WTC11 (cell line): ENCODE data around the gene BAIAP2. TPM values are rescaled to one million over a fixed set of nuclear protein-coding genes. Genes with fewer than 3 reads are reported as not detected.

Source experiments
- ATAC-seq: fragments of 200-7000 bp; cut with Tn5 transposase; 2 replicates; pipeline ENCODE4 v1.10.0; 2021; ENCODE audit warnings: mild to moderate bottlenecking, moderate library complexity
- CTCF ChIA-PET: fragments of 300-600 bp; sonication (Branson Sonifier 250); formaldehyde crosslinking; loops from one replicate; lab custom pipeline; 2021; ENCODE audit warnings: antibody characterized with exemption; lab: Charles Lee
- POLR2A ChIA-PET: fragments of 350-600 bp; sonication (Branson Sonifier 250); formaldehyde crosslinking; loops from one replicate; lab custom pipeline; 2021; ENCODE audit warnings: antibody characterized with exemption; lab: Charles Lee
- DNase-seq: peaks from one replicate; pipeline ENCODE4 v3.0.0; 2021; ENCODE audit warnings: low spot score
- H3K27ac Mint-ChIP-seq: 2 replicates; pipeline ENCODE4 v1.8.0; 2021; ENCODE audit warnings: mixed read lengths
- H3K27me3 Mint-ChIP-seq: 2 replicates; pipeline ENCODE4 v1.8.0; 2021; ENCODE audit warnings: low read depth, mild to moderate bottlenecking, moderate library complexity, mixed read lengths
- H3K36me3 Mint-ChIP-seq: 2 replicates; pipeline ENCODE4 v1.8.0; 2021; ENCODE audit warnings: mixed read lengths
- H3K4me1 Mint-ChIP-seq: 2 replicates; pipeline ENCODE4 v1.8.0; 2022; ENCODE audit warnings: mixed read lengths
- H3K4me3 Mint-ChIP-seq: 2 replicates; pipeline ENCODE4 v1.8.0; 2021; ENCODE audit warnings: mild to moderate bottlenecking, moderate library complexity, mixed read lengths
- H3K9me3 Mint-ChIP-seq: 2 replicates; pipeline ENCODE4 v1.8.0; 2021; ENCODE audit warnings: mixed read lengths
- AFF4 ChIP-seq: sonication (generic); formaldehyde crosslinking; IDR thresholded peaks from 2 replicates; pipeline ENCODE4 v1.8.1; 2023; ENCODE audit warnings: mild to moderate bottlenecking, missing genetic modification reagents, borderline replicate concordance
- ATF1 ChIP-seq: sonication (generic); formaldehyde crosslinking; IDR thresholded peaks from 2 replicates; pipeline ENCODE4 v1.8.1; 2023; ENCODE audit warnings: mild to moderate bottlenecking, moderate library complexity, missing genetic modification reagents
- CTCF ChIP-seq: fragments of 200-600 bp; IDR thresholded peaks from 2 replicates; pipeline ENCODE4 v1.8.0; 2022; ENCODE audit warnings: antibody characterized with exemption
- ERG ChIP-seq: fragments of 250-450 bp; sonication (Bioruptor Pico); IDR thresholded peaks from 2 replicates; pipeline ENCODE4 v1.8.0; 2021; ENCODE audit warnings: mild to moderate bottlenecking
- ESRRA ChIP-seq: sonication (generic); formaldehyde crosslinking; IDR thresholded peaks from 2 replicates; pipeline ENCODE4 v1.8.1; 2022; ENCODE audit warnings: mild to moderate bottlenecking, missing genetic modification reagents, borderline replicate concordance
- ETV6 ChIP-seq: sonication (generic); formaldehyde crosslinking; IDR thresholded peaks from 2 replicates; pipeline ENCODE4 v1.8.1; 2022; ENCODE audit warnings: mild to moderate bottlenecking, missing genetic modification reagents
- FOXP4 ChIP-seq: sonication (generic); formaldehyde crosslinking; IDR thresholded peaks from 2 replicates; pipeline ENCODE4 v1.8.0; 2022; ENCODE audit warnings: mild to moderate bottlenecking, missing genetic modification reagents
- NFE2L1 ChIP-seq: sonication (generic); formaldehyde crosslinking; IDR thresholded peaks from 2 replicates; pipeline ENCODE4 v1.8.1; 2023; ENCODE audit warnings: missing genetic modification reagents
- NR2C2 ChIP-seq: sonication (generic); formaldehyde crosslinking; IDR thresholded peaks from 2 replicates; pipeline ENCODE4 v1.8.0; 2022; ENCODE audit warnings: mild to moderate bottlenecking, missing genetic modification reagents
- PREB ChIP-seq: sonication (generic); formaldehyde crosslinking; IDR thresholded peaks from 2 replicates; pipeline ENCODE4 v1.8.1; 2022; ENCODE audit warnings: mild to moderate bottlenecking, missing genetic modification reagents, moderate library complexity, borderline replicate concordance
- SOX15 ChIP-seq: fragments of 250-450 bp; sonication (Bioruptor Pico); IDR thresholded peaks from 2 replicates; pipeline ENCODE4 v1.9.0; 2021; ENCODE audit warnings: mild to moderate bottlenecking
- STAT6 ChIP-seq: sonication (generic); formaldehyde crosslinking; conservative IDR thresholded peaks from 2 replicates; pipeline ENCODE4 v1.8.1; 2023; ENCODE audit warnings: mild to moderate bottlenecking, low read depth, missing genetic modification reagents, moderate library complexity
- TEAD4 ChIP-seq: sonication (generic); formaldehyde crosslinking; IDR thresholded peaks from 2 replicates; pipeline ENCODE4 v1.8.0; 2022; ENCODE audit warnings: mild to moderate bottlenecking, missing genetic modification reagents
- USF1 ChIP-seq: sonication (generic); formaldehyde crosslinking; IDR thresholded peaks from 2 replicates; pipeline ENCODE4 v1.8.0; 2022; ENCODE audit warnings: mild to moderate bottlenecking, missing genetic modification reagents
- ZMAT4 ChIP-seq: fragments of 250-450 bp; sonication (Bioruptor Pico); IDR thresholded peaks from 2 replicates; pipeline ENCODE4 v1.9.0; 2021; ENCODE audit warnings: mild to moderate bottlenecking
- ZNF232 ChIP-seq: sonication (generic); formaldehyde crosslinking; IDR thresholded peaks from 2 replicates; pipeline ENCODE4 v1.8.0; 2022; ENCODE audit warnings: mild to moderate bottlenecking, missing genetic modification reagents
- ZNF671 ChIP-seq: fragments of 250-450 bp; sonication (Bioruptor Pico); IDR thresholded peaks from 2 replicates; pipeline ENCODE4 v1.8.0; 2021; ENCODE audit warnings: mild to moderate bottlenecking
- ZSCAN18 ChIP-seq: fragments of 250-450 bp; sonication (Bioruptor Pico); IDR thresholded peaks from 2 replicates; pipeline ENCODE4 v2.1.2; 2022; ENCODE audit warnings: mild to moderate bottlenecking, moderate library complexity
- total RNA-seq: library from RNA; stranded (reverse); gene quantifications from 3 replicates; pipeline ENCODE4 v1.2.3, GENCODE V29; 2021

Gene BAIAP2
- total RNA-seq, 1 experiment from 2014 or later, result 20.7 TPM

- peak; percentile 72 for DNase-seq
- ChIA-PET CTCF (interaction anchor here (0.7 to 1.7 kb wide), 13 partner anchors 9 to 63 kb away, joined by 3 to 11 read pairs (median 5); no protein-coding TSS in a partner anchor), POLR2A (no interaction called here)
- H3K4me1 Mint-ChIP-seq, result peaks cover 14% of the 10 kb centered on the region
- no peak for TF ChIP-seq STAT6 (CRISPR knock-in tag)
- TF ChIP-seq USF1 (CRISPR knock-in tag), result no peak
- no peak for TF ChIP-seq ERG (CRISPR knock-in tag)
- no peak for TF ChIP-seq NR2C2 (CRISPR knock-in tag)
- no peak for TF ChIP-seq ZNF232 (CRISPR knock-in tag)
- no peak for TF ChIP-seq ATF1 (CRISPR knock-in tag)
- peak; percentile 68 for TF ChIP-seq CTCF
- TF ChIP-seq, all 79 proteins: peak for 1
- peaks cover 10% of the 10 kb centered on the region for H3K27me3 Mint-ChIP-seq
- no peaks in the 10 kb centered on the region; the same call in 1 of the 2 replicates for H3K36me3 Mint-ChIP-seq
- H3K9me3 Mint-ChIP-seq, result no peaks in the 10 kb centered on the region
- peak overlapping the region; percentile 47; the same call in 1 of the 2 replicates for H3K27ac Mint-ChIP-seq
- ATAC-seq, result peak; percentile 79
- no peak overlapping the region for H3K4me3 Mint-ChIP-seq
Measured at GRCh38 chr17:81040791-81041337, 5.9 kb downstream of the BAIAP2 start.

- CTCF ChIA-PET, result interaction anchor here (0.6 kb wide), 1 partner anchor 55 kb away, joined by 3 read pairs; no protein-coding TSS in a partner anchor
- Mint-ChIP-seq H3K36me3 (no peaks in the 10 kb centered on the region; the same call in 1 of the 2 replicates), H3K9me3 (no peaks in the 10 kb centered on the region), H3K27ac (peak overlapping the region; percentile 88), H3K4me3 (no peak overlapping the region), H3K4me1 (peaks cover 4% of the 10 kb centered on the region; the same call in 1 of the 2 replicates), H3K27me3 (no peaks in the 10 kb centered on the region)
- POLR2A ChIA-PET, result no interaction called here
- DNase-seq, result no peak
- no peak for ATAC-seq
- no peak for TF ChIP-seq TEAD4 (CRISPR knock-in tag)
- no peak for TF ChIP-seq ATF1 (CRISPR knock-in tag)
- no peak for TF ChIP-seq FOXP4 (CRISPR knock-in tag)
- TF ChIP-seq NFE2L1, result no peak
- TF ChIP-seq SOX15 (CRISPR knock-in tag), result no peak
- no peak for TF ChIP-seq ESRRA (CRISPR knock-in tag)
- no peak for TF ChIP-seq ETV6 (CRISPR knock-in tag)
- TF ChIP-seq ZMAT4 (CRISPR knock-in tag), result no peak
- TF ChIP-seq AFF4 (CRISPR knock-in tag), result no peak
- TF ChIP-seq ZSCAN18, result no peak
- TF ChIP-seq ZNF671 (CRISPR knock-in tag), result no peak
- TF ChIP-seq PREB, result no peak
Measured at GRCh38 chr17:81042606-81043005, 7.7 kb downstream of the BAIAP2 start.
